ENCODE data around the gene SPACA7.

The SPACA7 gene

GRCh38 chr13:112448621-112449544 is 72.7 kb downstream of the SPACA7 start:
- no peak for DNase-seq

GRCh38 chr13:112449545-112449930 is 73.4 kb downstream of the SPACA7 start:
- DNase-seq: no peak

GRCh38 chr13:112450118-112450903 is 74.2 kb downstream of the SPACA7 start:
- DNase-seq: no peak

- DNase-seq: no peak
Measured at GRCh38 chr13:112450904-112451240, 74.7 kb downstream of the SPACA7 start.

- no peak for DNase-seq
Measured at GRCh38 chr13:112451512-112452379, 75.6 kb downstream of the SPACA7 start.

- no peak for DNase-seq
Measured at GRCh38 chr13:112452380-112453206, 76.4 kb downstream of the SPACA7 start.

- no peak for DNase-seq
Measured at GRCh38 chr13:112453207-112453829, 77.2 kb downstream of the SPACA7 start.

GRCh38 chr13:112453874-112454647 is 77.9 kb downstream of the SPACA7 start:
- no peak for DNase-seq

GRCh38 chr13:112454648-112455334 is 78.6 kb downstream of the SPACA7 start:
- no peak for DNase-seq

GRCh38 chr13:112455476-112456059 is 79.4 kb downstream of the SPACA7 start:
- no peak for DNase-seq

- DNase-seq: no peak
Measured at GRCh38 chr13:112456138-112457056, 80.2 kb downstream of the SPACA7 start.

- DNase-seq: no peak
Measured at GRCh38 chr13:112457081-112457480, 80.9 kb downstream of the SPACA7 start.

- no peak for DNase-seq
Measured at GRCh38 chr13:112457485-112457884, 81.3 kb downstream of the SPACA7 start.

GRCh38 chr13:112462408-112462807 is 86.3 kb downstream of the SPACA7 start:
- no peak for DNase-seq

- DNase-seq: no peak
Measured at GRCh38 chr13:112464720-112465119, 88.6 kb downstream of the SPACA7 start.

GRCh38 chr13:112465251-112466131 is 89.3 kb downstream of the SPACA7 start:
- DNase-seq: no peak
